Osteoblast (primary cell): ENCODE data around the gene COL23A1. TPM values are rescaled to one million over a fixed set of nuclear protein-coding genes. Genes with fewer than 3 reads are reported as not detected.
A peak's percentile ranks its signal among the peaks of the same experiment; 100 is the strongest.

Experiments
- DNase-seq: peaks from one replicate; pipeline ENCODE4 v3.0.0; 2011; ENCODE audit warnings: low spot score, mixed read lengths; ENCODE audit not compliant: insufficient read length; ENCODE audit errors: missing footprints
- H2AFZ ChIP-seq: 2 replicates; pipeline ENCODE4 v1.6.0; 2011; ENCODE audit warnings: mild to moderate bottlenecking, low read length
- H3K27ac ChIP-seq: 2 replicates; pipeline ENCODE4 v1.5.1; 2011; ENCODE audit warnings: mild to moderate bottlenecking, low read depth, low read length, moderate library complexity
- H3K27me3 ChIP-seq: 2 replicates; pipeline ENCODE4 v1.6.0; 2012; ENCODE audit warnings: mild to moderate bottlenecking, control low read depth, inconsistent platforms, low read length, moderate library complexity; ENCODE audit not compliant: insufficient read depth
- H3K36me3 ChIP-seq: 2 replicates; pipeline ENCODE4 v1.5.1; 2011; ENCODE audit warnings: mild to moderate bottlenecking, low read length, control low read depth, moderate library complexity; ENCODE audit not compliant: insufficient read depth
- H3K4me1 ChIP-seq: 2 replicates; pipeline ENCODE4 v1.5.1; 2011; ENCODE audit warnings: mild to moderate bottlenecking, low read length, control low read depth, moderate library complexity; ENCODE audit not compliant: insufficient read depth
- H3K4me2 ChIP-seq: 2 replicates; pipeline ENCODE4 v1.6.0; 2011; ENCODE audit warnings: mild to moderate bottlenecking, low read length; ENCODE audit not compliant: insufficient read depth
- H3K4me3 ChIP-seq: fragments of 200-600 bp; sonication (generic); 3 replicates; pipeline ENCODE4 v1.5.1; 2012; ENCODE audit warnings: mild to moderate bottlenecking, low read length, inconsistent platforms; ENCODE audit not compliant: insufficient read depth
- H3K79me2 ChIP-seq: 2 replicates; pipeline ENCODE4 v1.6.0; 2012; ENCODE audit warnings: mild to moderate bottlenecking, low read length, control low read depth, inconsistent platforms; ENCODE audit not compliant: insufficient read depth
- H3K9me3 ChIP-seq: 2 replicates; pipeline ENCODE4 v1.5.1; 2011; ENCODE audit warnings: low read depth, low read length, control low read depth
- H4K20me1 ChIP-seq: 2 replicates; pipeline ENCODE4 v1.6.0; 2012; ENCODE audit warnings: mild to moderate bottlenecking, low read length, control low read depth; ENCODE audit not compliant: insufficient read depth
- CTCF ChIP-seq: IDR thresholded peaks from 2 replicates; pipeline ENCODE4 v1.5.1; 2011; ENCODE audit warnings: mild to moderate bottlenecking, low read depth, low read length, moderate library complexity; ENCODE audit errors: extremely low read depth
- total RNA-seq: library from RNA; depleted of rRNA; stranded (reverse); fragments of >200 nt; gene quantifications from 2 replicates; pipeline ENCODE4 v1.2.3, GENCODE V29; 2012

COL23A1 gene
- total RNA-seq, 1 donor: under 0.01 TPM

- H4K20me1 ChIP-seq: peaks cover 42% of the 10 kb centered on the region
- H3K4me1 ChIP-seq: peaks cover 20% of the 10 kb centered on the region
- H3K4me3 ChIP-seq: no peak overlapping the region
- DNase-seq: peak; percentile 97
- H3K79me2 ChIP-seq: peaks cover 64% of the 10 kb centered on the region
- no peaks in the 10 kb centered on the region for H3K9me3 ChIP-seq
- TF ChIP-seq CTCF: no peak
- peaks cover 34% of the 10 kb centered on the region for H3K36me3 ChIP-seq
- H3K4me2 ChIP-seq: no peak overlapping the region
- H3K27me3 ChIP-seq: no peaks in the 10 kb centered on the region
- H3K27ac ChIP-seq: peak overlapping the region; percentile 48
- H2AFZ ChIP-seq: no peak overlapping the region
These were observed 363.0 kb downstream of the COL23A1 start for GRCh38 chr5:178227138-178227659.

- H3K4me1 ChIP-seq: peaks cover 6% of the 10 kb centered on the region
- H3K9me3 ChIP-seq: no peaks in the 10 kb centered on the region
- no peak overlapping the region for H2AFZ ChIP-seq
- H4K20me1 ChIP-seq: peaks cover 51% of the 10 kb centered on the region
- peaks cover 48% of the 10 kb centered on the region for H3K36me3 ChIP-seq
- no peak for TF ChIP-seq CTCF
- no peak overlapping the region for H3K4me2 ChIP-seq
- DNase-seq: peak; percentile 14
- no peaks in the 10 kb centered on the region for H3K27me3 ChIP-seq
- H3K79me2 ChIP-seq: peaks cover 44% of the 10 kb centered on the region
- no peak overlapping the region for H3K27ac ChIP-seq
- H3K4me3 ChIP-seq: no peak overlapping the region
These were observed 365.0 kb downstream of the COL23A1 start for GRCh38 chr5:178225174-178225573.

- Histone ChIP-seq H3K79me2 (peaks cover 37% of the 10 kb centered on the region), H3K27me3 (no peaks in the 10 kb centered on the region), H2AFZ (no peak overlapping the region), H4K20me1 (peaks cover 49% of the 10 kb centered on the region), H3K4me3 (no peak overlapping the region), H3K9me3 (no peaks in the 10 kb centered on the region), H3K36me3 (peaks cover 40% of the 10 kb centered on the region), H3K27ac (no peak overlapping the region), H3K4me1 (peaks cover 6% of the 10 kb centered on the region), H3K4me2 (no peak overlapping the region)
- no peak for TF ChIP-seq CTCF
- peak; percentile 73 for DNase-seq
These were observed 365.8 kb downstream of the COL23A1 start for GRCh38 chr5:178224403-178224802.

- Histone ChIP-seq H3K79me2 (peaks cover 33% of the 10 kb centered on the region), H3K4me2 (no peak overlapping the region), H4K20me1 (peaks cover 49% of the 10 kb centered on the region), H2AFZ (no peak overlapping the region), H3K27ac (no peak overlapping the region), H3K36me3 (peaks cover 40% of the 10 kb centered on the region), H3K27me3 (no peaks in the 10 kb centered on the region), H3K9me3 (no peaks in the 10 kb centered on the region), H3K4me3 (no peak overlapping the region), H3K4me1 (peaks cover 6% of the 10 kb centered on the region)
- DNase-seq: peak; percentile 65
- no peak for TF ChIP-seq CTCF
These were observed 366.3 kb downstream of the COL23A1 start for GRCh38 chr5:178223828-178224335.
